Peyer's patch (tissue), 4 donors: ENCODE data around the gene RUSC1.

Experiments
- POLR2A ChIP-seq, 2 donors: fragments of 450-650 bp; IDR thresholded peaks; one replicate each; pipeline ENCODE4 v1.5.1; 2017; ENCODE audit warnings: antibody characterized with exemption in 2 of 2, mild to moderate bottlenecking in 2 of 2, moderate library complexity in 2 of 2
- TF ChIP-seq, protein P1 (sequence below), 6 experiments: fragments of 450-650 bp in 4 of 6; fragments of 200-600 bp in 2 of 6; sonication (generic) in 1 of 6; IDR thresholded peaks; one replicate each; pipeline ENCODE4 v1.5.1; 2017 to 2019; ENCODE audit warnings: antibody characterized with exemption in 6 of 6, mild to moderate bottlenecking in 3 of 6, moderate library complexity in 1 of 6

DNA sequence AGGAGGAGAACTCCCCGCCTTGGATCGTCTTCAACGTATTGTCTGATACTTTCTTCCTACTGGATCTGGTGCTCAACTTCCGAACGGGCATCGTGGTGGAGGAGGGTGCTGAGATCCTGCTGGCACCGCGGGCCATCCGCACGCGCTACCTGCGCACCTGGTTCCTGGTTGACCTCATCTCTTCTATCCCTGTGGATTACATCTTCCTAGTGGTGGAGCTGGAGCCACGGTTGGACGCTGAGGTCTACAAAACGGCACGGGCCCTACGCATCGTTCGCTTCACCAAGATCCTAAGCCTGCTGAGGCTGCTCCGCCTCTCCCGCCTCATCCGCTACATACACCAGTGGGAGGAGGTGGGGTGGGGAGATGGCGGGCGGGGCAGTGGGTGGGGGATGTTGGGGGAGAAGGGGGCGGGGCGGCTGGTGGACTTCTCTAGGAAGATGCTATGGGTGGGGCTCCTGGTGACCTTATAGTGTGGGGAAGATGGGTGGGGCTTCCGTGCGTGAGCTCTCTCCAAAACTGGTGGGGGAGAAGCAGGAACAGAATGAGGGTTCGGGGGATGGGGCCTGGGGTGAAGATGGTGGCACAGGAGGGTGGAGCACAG lies 38.1 kb upstream of the RUSC1 start:
- TF ChIP-seq, protein P1, sequence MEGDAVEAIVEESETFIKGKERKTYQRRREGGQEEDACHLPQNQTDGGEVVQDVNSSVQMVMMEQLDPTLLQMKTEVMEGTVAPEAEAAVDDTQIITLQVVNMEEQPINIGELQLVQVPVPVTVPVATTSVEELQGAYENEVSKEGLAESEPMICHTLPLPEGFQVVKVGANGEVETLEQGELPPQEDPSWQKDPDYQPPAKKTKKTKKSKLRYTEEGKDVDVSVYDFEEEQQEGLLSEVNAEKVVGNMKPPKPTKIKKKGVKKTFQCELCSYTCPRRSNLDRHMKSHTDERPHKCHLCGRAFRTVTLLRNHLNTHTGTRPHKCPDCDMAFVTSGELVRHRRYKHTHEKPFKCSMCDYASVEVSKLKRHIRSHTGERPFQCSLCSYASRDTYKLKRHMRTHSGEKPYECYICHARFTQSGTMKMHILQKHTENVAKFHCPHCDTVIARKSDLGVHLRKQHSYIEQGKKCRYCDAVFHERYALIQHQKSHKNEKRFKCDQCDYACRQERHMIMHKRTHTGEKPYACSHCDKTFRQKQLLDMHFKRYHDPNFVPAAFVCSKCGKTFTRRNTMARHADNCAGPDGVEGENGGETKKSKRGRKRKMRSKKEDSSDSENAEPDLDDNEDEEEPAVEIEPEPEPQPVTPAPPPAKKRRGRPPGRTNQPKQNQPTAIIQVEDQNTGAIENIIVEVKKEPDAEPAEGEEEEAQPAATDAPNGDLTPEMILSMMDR (IDR thresholded peaks at IDR 0.05), result no peak
- TF ChIP-seq POLR2A (IDR thresholded peaks at IDR 0.05), result no peak
